Measurements from ENCODE around the gene ART3. TPM values are rescaled to one million over a fixed set of nuclear protein-coding genes. Genes with fewer than 3 reads are reported as not detected.

The ART3 gene
- total RNA-seq, 1 donor from 2014 or later: 0.45 TPM

DNA sequence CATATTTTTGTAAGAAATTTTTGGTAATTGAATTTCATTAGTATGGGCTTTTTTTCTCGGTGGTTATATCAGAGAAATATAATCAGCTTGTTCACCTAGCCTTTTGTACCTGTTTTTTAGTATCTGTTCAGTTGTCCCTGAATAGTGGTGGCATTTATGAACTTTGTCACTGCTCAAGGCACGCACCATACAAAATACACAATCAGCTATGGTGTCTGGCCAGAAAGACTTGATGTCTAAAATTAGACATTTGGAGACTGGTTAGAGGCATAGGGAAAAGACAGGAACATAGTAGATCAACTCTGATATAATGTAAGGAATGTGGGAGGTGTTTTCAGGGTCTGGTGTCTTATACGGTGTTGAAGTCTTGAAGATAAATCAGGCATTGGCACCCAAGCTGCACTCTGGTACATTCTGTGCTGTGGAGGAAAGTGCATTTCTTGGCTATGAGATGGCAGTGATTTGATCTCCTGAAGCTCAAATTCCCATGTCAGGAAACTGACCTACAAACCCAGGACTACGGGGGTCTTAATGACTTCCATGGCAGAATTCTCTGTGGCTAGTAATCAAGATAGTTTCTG, 3.6 kb downstream of the ART3 start:
- H3K4me3 Mint-ChIP-seq: no peak overlapping the region
- TF ChIP-seq, protein P1, sequence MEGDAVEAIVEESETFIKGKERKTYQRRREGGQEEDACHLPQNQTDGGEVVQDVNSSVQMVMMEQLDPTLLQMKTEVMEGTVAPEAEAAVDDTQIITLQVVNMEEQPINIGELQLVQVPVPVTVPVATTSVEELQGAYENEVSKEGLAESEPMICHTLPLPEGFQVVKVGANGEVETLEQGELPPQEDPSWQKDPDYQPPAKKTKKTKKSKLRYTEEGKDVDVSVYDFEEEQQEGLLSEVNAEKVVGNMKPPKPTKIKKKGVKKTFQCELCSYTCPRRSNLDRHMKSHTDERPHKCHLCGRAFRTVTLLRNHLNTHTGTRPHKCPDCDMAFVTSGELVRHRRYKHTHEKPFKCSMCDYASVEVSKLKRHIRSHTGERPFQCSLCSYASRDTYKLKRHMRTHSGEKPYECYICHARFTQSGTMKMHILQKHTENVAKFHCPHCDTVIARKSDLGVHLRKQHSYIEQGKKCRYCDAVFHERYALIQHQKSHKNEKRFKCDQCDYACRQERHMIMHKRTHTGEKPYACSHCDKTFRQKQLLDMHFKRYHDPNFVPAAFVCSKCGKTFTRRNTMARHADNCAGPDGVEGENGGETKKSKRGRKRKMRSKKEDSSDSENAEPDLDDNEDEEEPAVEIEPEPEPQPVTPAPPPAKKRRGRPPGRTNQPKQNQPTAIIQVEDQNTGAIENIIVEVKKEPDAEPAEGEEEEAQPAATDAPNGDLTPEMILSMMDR (IDR thresholded peaks at IDR 0.05; ENCODE audit: unreplicated experiment): no peak

GRCh38 chr4:76083386-76083988, 9.0 kb downstream of the ART3 start:
- Mint-ChIP-seq H3K9me3 (no peaks in the 10 kb centered on the region), H3K27ac (no peak overlapping the region), H3K27me3 (ENCODE audit: low read depth) (no peaks in the 10 kb centered on the region), H3K4me3 (no peak overlapping the region), H3K36me3 (no peaks in the 10 kb centered on the region), H3K4me1 (peaks cover 5% of the 10 kb centered on the region)
- TF ChIP-seq, protein P1 (IDR thresholded peaks at IDR 0.05; ENCODE audit: unreplicated experiment): no peak
- no peak for DNase-seq (ENCODE audit: low spot score in 2 of 2, unreplicated experiment in 2 of 2)

More for the DNA sequence above, 3.6 kb downstream of the ART3 start:
- Mint-ChIP-seq H3K27ac (no peak overlapping the region), H3K9me3 (no peaks in the 10 kb centered on the region), H3K27me3 (ENCODE audit: low read depth) (no peaks in the 10 kb centered on the region), H3K4me1 (peaks cover 5% of the 10 kb centered on the region), H3K36me3 (no peaks in the 10 kb centered on the region)
- no peak for DNase-seq (ENCODE audit: low spot score in 2 of 2, unreplicated experiment in 2 of 2)

GRCh38 chr4:76084542-76084941, 10.0 kb downstream of the ART3 start:
- H3K27me3 Mint-ChIP-seq (ENCODE audit: low read depth): no peaks in the 10 kb centered on the region
- peaks cover 8% of the 10 kb centered on the region for H3K4me1 Mint-ChIP-seq
- H3K36me3 Mint-ChIP-seq: no peaks in the 10 kb centered on the region
- no peak overlapping the region for H3K4me3 Mint-ChIP-seq
- H3K27ac Mint-ChIP-seq: no peak overlapping the region
- H3K9me3 Mint-ChIP-seq: no peaks in the 10 kb centered on the region
- TF ChIP-seq, protein P1 (IDR thresholded peaks at IDR 0.05; ENCODE audit: unreplicated experiment): no peak
- no peak for DNase-seq (ENCODE audit: low spot score in 2 of 2, unreplicated experiment in 2 of 2)

- Mint-ChIP-seq H3K27me3 (ENCODE audit: low read depth) (no peaks in the 10 kb centered on the region), H3K9me3 (no peaks in the 10 kb centered on the region), H3K27ac (no peak overlapping the region), H3K36me3 (no peaks in the 10 kb centered on the region), H3K4me3 (peak overlapping the region; percentile 46), H3K4me1 (peaks cover 18% of the 10 kb centered on the region)
- TF ChIP-seq, protein P1 (IDR thresholded peaks at IDR 0.05; ENCODE audit: unreplicated experiment): no peak
- no peak for DNase-seq (ENCODE audit: low spot score in 2 of 2, unreplicated experiment in 2 of 2)
Observed at GRCh38 chr4:76087007-76087769, 12.7 kb downstream of the ART3 start.

GRCh38 chr4:76088719-76089118, 14.2 kb downstream of the ART3 start:
- Mint-ChIP-seq H3K36me3 (no peaks in the 10 kb centered on the region), H3K27me3 (ENCODE audit: low read depth) (no peaks in the 10 kb centered on the region), H3K27ac (no peak overlapping the region), H3K4me3 (no peak overlapping the region), H3K9me3 (peaks cover 3% of the 10 kb centered on the region), H3K4me1 (peaks cover 18% of the 10 kb centered on the region)
- no peak for DNase-seq (ENCODE audit: low spot score in 2 of 2, unreplicated experiment in 2 of 2)
- TF ChIP-seq, protein P1 (IDR thresholded peaks at IDR 0.05; ENCODE audit: unreplicated experiment): no peak

Measured in mesothelial cell of epicardium (in vitro differentiated cells).